ENCODE results near the gene TCF3. TPM values are rescaled to one million over a fixed set of nuclear protein-coding genes. Genes with fewer than 3 reads are reported as not detected.

Gene TCF3
- total RNA-seq, 1 donor from 2014 or later, result 123 TPM

DNA sequence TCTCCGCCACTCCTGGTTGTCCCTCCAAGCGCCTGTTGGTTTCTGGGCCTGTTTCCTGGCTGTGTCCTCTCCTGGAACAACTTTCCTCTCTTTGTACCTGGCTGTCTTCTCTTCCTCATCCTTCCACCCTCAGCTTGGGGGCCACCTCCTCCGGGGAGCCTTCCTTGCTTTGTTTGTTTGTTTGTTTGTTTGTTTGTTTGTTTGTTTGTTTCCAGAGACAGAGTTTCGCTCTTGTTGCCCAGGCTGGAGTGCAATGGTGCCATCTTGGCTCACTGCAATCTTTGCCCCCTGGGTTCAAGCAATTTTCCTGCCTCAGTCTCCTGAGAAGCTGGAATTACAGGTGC lies 6.6 kb upstream of the TCF3 start:
- Histone ChIP-seq H3K27me3 (ENCODE audit: control insufficient read depth, insufficient read depth, low read length) (peaks cover 7% of the 10 kb centered on the region), H3K36me3 (ENCODE audit: control insufficient read depth, insufficient read depth, low read length) (no peaks in the 10 kb centered on the region), H3K4me3 (ENCODE audit: low read depth, low read length) (no peak overlapping the region)
- no peak for DNase-seq (ENCODE audit: low read depth)
- TF ChIP-seq, protein P1, sequence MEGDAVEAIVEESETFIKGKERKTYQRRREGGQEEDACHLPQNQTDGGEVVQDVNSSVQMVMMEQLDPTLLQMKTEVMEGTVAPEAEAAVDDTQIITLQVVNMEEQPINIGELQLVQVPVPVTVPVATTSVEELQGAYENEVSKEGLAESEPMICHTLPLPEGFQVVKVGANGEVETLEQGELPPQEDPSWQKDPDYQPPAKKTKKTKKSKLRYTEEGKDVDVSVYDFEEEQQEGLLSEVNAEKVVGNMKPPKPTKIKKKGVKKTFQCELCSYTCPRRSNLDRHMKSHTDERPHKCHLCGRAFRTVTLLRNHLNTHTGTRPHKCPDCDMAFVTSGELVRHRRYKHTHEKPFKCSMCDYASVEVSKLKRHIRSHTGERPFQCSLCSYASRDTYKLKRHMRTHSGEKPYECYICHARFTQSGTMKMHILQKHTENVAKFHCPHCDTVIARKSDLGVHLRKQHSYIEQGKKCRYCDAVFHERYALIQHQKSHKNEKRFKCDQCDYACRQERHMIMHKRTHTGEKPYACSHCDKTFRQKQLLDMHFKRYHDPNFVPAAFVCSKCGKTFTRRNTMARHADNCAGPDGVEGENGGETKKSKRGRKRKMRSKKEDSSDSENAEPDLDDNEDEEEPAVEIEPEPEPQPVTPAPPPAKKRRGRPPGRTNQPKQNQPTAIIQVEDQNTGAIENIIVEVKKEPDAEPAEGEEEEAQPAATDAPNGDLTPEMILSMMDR (IDR thresholded peaks at IDR 0.05; ENCODE audit: insufficient read depth, low read length, poor library complexity, severe bottlenecking), result no peak

DNA sequence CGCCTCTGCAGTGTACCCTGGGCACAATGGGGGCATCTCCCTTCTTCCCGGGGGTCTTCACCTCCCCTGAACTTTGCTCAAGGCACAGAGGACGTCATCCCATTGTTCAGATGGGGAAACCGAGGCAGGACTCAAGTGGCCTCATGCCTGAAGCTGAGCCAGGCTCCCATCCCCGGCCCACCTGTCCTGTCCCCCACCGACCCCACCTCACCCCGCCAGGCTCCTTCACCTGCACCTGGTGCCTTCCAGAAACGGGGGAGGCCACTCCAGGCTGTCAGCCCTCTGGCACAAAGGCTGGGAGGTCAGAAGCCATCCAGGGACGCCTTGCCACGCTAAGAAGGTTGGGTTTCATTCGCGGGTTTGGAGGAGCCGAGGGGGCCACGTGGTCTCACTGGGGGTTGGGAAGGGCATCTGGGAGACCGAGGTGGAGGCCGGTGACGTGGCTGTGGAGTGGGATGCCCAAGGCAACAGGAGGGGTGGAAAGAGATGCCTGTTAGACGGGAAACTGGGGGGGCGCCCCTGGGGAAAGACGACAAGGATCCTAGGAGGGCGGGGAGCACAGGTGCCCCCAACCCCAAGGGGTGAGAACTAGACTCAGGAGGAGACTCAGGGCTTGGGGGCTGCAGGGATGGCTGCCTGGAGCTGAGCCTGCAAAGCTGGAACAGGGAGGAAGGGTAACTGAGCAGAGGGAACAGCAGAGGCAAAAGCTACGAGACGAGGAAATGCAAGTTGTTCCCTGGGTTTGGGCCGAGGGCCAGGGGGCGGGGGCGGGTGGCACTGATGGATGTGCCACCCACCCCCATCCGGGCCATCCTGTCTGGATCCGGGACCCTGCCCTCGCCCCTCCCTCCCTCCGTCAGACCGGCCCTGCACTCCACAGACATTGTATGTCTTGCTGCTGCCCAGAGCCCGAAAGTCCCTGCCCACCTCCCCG lies 6.0 kb upstream of the TCF3 start:
- TF ChIP-seq, protein P1 (IDR thresholded peaks at IDR 0.05; ENCODE audit: insufficient read depth, low read length, poor library complexity, severe bottlenecking), result no peak
- Histone ChIP-seq H3K27me3 (ENCODE audit: control insufficient read depth, insufficient read depth, low read length) (peaks cover 7% of the 10 kb centered on the region), H3K4me3 (ENCODE audit: low read depth, low read length) (no peak overlapping the region), H3K36me3 (ENCODE audit: control insufficient read depth, insufficient read depth, low read length) (no peaks in the 10 kb centered on the region)
- DNase-seq (ENCODE audit: low read depth), result no peak

DNA sequence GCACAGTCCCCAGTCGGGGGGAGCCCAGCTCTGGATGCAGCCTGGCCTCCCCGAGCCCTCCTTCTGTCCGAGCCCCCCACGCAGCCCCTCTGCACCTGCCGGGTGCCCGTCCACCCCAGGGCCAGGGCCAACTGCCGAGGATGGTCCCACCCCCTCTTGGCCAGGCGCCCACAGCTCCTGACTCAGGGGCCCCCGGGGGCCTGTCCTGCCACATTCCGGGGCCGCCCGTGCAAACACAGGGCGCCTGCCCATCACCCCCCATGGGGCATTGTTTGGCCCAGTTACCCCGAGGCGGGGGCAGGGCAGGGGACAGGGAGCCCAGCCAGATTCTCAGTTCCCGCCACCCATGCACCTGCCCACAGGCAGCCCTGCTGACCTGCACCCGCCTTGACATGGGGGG lies 5.3 kb upstream of the TCF3 start:
- Histone ChIP-seq H3K27me3 (ENCODE audit: control insufficient read depth, insufficient read depth, low read length) (peaks cover 7% of the 10 kb centered on the region), H3K4me3 (ENCODE audit: low read depth, low read length) (no peak overlapping the region), H3K36me3 (ENCODE audit: control insufficient read depth, insufficient read depth, low read length) (no peaks in the 10 kb centered on the region)
- TF ChIP-seq, protein P1 (IDR thresholded peaks at IDR 0.05; ENCODE audit: insufficient read depth, low read length, poor library complexity, severe bottlenecking), result no peak
- no peak for DNase-seq (ENCODE audit: low read depth)

DNA sequence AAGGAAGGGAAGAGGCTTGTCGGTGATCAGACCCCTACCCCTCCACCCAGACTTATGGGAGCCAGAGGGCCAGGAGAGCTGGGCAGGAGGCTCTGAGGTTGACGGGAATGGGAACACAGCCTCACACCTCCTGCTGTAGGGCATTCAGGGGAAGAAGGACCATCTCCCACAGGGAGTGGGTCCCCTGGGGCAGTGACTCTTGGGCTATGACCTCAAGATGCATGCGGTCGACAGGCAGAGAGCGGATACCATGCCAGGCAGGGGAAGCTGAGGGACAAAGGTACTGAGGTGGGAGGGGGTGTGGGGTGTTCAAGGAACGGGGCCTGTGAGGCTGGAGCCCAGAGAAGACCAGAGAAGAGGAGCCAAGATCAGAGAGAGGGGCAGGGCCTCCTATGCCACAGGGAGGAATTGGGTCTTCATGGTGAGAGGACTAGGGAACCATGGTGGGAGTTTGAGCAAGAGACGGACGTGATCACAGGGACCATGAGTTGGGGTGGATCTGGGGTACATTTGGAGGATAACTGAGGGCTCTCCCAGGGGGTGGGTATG lies 4.6 kb upstream of the TCF3 start:
- DNase-seq (ENCODE audit: low read depth), result no peak
- TF ChIP-seq, protein P1 (IDR thresholded peaks at IDR 0.05; ENCODE audit: insufficient read depth, low read length, poor library complexity, severe bottlenecking), result no peak
- no peak overlapping the region for H3K4me3 ChIP-seq (ENCODE audit: low read depth, low read length)
- H3K27me3 ChIP-seq (ENCODE audit: control insufficient read depth, insufficient read depth, low read length), result peaks cover 7% of the 10 kb centered on the region
- H3K36me3 ChIP-seq (ENCODE audit: control insufficient read depth, insufficient read depth, low read length), result no peaks in the 10 kb centered on the region

DNA sequence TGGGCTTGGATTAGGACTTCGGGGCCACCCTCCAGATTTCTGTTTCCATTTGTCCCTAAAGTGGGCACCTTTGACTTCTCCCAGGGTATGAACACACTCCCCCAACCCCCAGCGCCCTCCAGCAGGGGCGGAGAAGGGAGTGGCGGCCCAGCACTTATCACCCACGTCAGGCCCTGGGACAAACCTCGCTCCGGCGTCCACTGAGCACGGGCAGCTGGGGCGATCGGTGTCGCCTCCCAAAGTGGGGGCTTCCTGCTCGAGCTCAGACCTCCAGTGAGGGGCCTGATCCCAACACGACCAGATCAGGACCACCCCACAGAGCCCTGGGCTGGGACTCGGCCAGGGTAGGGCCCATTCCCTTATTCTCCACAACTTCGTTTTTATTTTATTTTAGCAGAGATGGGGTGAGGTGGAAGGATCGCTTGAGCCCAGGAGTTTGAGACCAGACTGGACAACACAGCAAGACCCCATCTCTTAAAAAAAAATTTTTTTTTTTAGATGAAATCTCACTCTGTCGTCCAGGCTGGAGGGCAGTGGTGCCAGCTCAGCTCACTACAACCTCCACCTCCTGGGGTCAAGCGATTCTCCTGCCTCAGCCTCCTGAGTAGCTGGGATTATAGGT lies 3.7 kb upstream of the TCF3 start:
- Histone ChIP-seq H3K36me3 (ENCODE audit: control insufficient read depth, insufficient read depth, low read length) (no peaks in the 10 kb centered on the region), H3K27me3 (ENCODE audit: control insufficient read depth, insufficient read depth, low read length) (peaks cover 7% of the 10 kb centered on the region), H3K4me3 (ENCODE audit: low read depth, low read length) (no peak overlapping the region)
- DNase-seq (ENCODE audit: low read depth), result no peak
- TF ChIP-seq, protein P1 (IDR thresholded peaks at IDR 0.05; ENCODE audit: insufficient read depth, low read length, poor library complexity, severe bottlenecking), result no peak
